Measurements from ENCODE around the gene IL5RA.

The IL5RA gene

GRCh38 chr3:3126477-3127431 is 16.6 kb upstream of the IL5RA start, which contains the start of gene TRNT1:
TRNT1 (plus strand) TSS chr3:3126940; CDS start chr3:3129041, 2,101 bp downstream.
- TF ChIP-seq CTCF (IDR thresholded peaks at IDR 0.05; ENCODE audit: low read depth, low read length, missing control alignments), result no peak
- DNase-seq (ENCODE audit: low read depth), result peak; percentile 74
- peak within 1 kb of the TSS; percentile 99 for H3K4me3 ChIP-seq (ENCODE audit: low read depth, low read length)

GRCh38 chr3:3125977-3126376 is 15.8 kb upstream of the IL5RA start:
- TF ChIP-seq CTCF (IDR thresholded peaks at IDR 0.05; ENCODE audit: low read depth, low read length, missing control alignments), result no peak
- H3K4me3 ChIP-seq (ENCODE audit: low read depth, low read length), result peak overlapping the region; percentile 99
- no peak for DNase-seq (ENCODE audit: low read depth)

- no peak overlapping the region for H3K4me3 ChIP-seq (ENCODE audit: low read depth, low read length)
- no peak for TF ChIP-seq CTCF (IDR thresholded peaks at IDR 0.05; ENCODE audit: low read depth, low read length, missing control alignments)
- DNase-seq (ENCODE audit: low read depth), result no peak
Measured at GRCh38 chr3:3119393-3119851, 9.2 kb upstream of the IL5RA start.

- H3K4me3 ChIP-seq (ENCODE audit: low read depth, low read length), result no peak overlapping the region
- TF ChIP-seq CTCF (IDR thresholded peaks at IDR 0.05; ENCODE audit: low read depth, low read length, missing control alignments), result no peak
- no peak for DNase-seq (ENCODE audit: low read depth)
Measured at GRCh38 chr3:3117651-3118050, 7.5 kb upstream of the IL5RA start.

GRCh38 chr3:3113042-3113709 is 3.0 kb upstream of the IL5RA start:
- DNase-seq (ENCODE audit: low read depth), result no peak
- TF ChIP-seq CTCF (IDR thresholded peaks at IDR 0.05; ENCODE audit: low read depth, low read length, missing control alignments), result no peak
- no peak overlapping the region for H3K4me3 ChIP-seq (ENCODE audit: low read depth, low read length)

GRCh38 chr3:3110749-3111361 is 681 bp upstream of the IL5RA start:
- H3K4me3 ChIP-seq (ENCODE audit: low read depth, low read length), result no peak overlapping the region
- no peak for TF ChIP-seq CTCF (IDR thresholded peaks at IDR 0.05; ENCODE audit: low read depth, low read length, missing control alignments)
- DNase-seq (ENCODE audit: low read depth), result no peak

Measured in GM12864 (cell line).